Measurements from ENCODE around the gene GPHB5. TPM values are rescaled to one million over a fixed set of nuclear protein-coding genes. Genes with fewer than 3 reads are reported as not detected.

The GPHB5 gene
- total RNA-seq, 1 experiment from 2014 or later, result not detected

DNA sequence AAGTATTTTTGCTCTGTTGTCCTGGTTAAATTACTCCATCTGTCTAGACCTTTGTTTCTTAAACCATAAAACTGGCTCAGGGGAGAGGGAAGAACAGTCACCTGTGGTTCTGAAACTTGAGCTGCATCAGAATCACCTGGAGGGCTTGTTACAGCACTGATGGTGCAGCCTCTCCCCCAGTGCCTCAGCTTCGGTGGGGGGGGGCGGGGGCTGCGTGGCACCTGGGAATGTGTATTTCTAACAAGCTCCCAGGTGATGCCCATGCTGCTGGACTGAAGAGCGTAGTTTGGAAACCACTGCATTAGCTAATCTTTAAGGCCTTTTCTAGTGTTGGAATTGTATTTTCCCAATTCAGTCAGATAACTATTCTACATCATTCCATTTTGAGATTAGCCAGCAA lies 42.7 kb downstream of the GPHB5 start:
- no peak overlapping the region for H3K4me3 ChIP-seq (replicated peaks in 1 of 2; ENCODE audit: low read depth in 1 of 2, low read length in 2 of 2)
- H4K20me1 ChIP-seq (ENCODE audit: insufficient read depth), result no peaks in the 10 kb centered on the region
- DNase-seq (ENCODE audit: low read depth, low spot score) (no peak), ATAC-seq (no peak)
- BruUV-seq (replicated peaks), result no TSS peak
- no peak overlapping the region for H3K4me2 ChIP-seq (ENCODE audit: low read length)
- RAD21 ChIA-PET (ENCODE audit: low non-redundant PET in 1 of 2, low total read pairs in 2 of 2, uncharacterized antibody in 2 of 2, unreplicated experiment in 2 of 2), result no interaction called here
- no peak overlapping the region for H2AFZ ChIP-seq (ENCODE audit: low read depth, low read length, poor library complexity, severe bottlenecking)
- CTCF ChIA-PET, result interaction anchor here (0.7 to 1.0 kb wide), 3 partner anchors 102 to 1097 kb away, joined by 3 to 5 read pairs (median 3); no protein-coding TSS in a partner anchor
- H3K4me1 ChIP-seq (ENCODE audit: control insufficient read depth in 1 of 2, insufficient read depth in 2 of 2, low read length in 2 of 2), result no peaks in the 10 kb centered on the region
- POLR2A ChIA-PET, result no interaction called here
- no peak overlapping the region for H3K27ac ChIP-seq (ENCODE audit: low read depth, low read length)
- H3K9me2 ChIP-seq (ENCODE audit: insufficient read depth), result no peaks in the 10 kb centered on the region
- H3K27me3 ChIP-seq (ENCODE audit: insufficient read depth, low read length), result peaks cover 8% of the 10 kb centered on the region
- TF ChIP-seq, protein P1, sequence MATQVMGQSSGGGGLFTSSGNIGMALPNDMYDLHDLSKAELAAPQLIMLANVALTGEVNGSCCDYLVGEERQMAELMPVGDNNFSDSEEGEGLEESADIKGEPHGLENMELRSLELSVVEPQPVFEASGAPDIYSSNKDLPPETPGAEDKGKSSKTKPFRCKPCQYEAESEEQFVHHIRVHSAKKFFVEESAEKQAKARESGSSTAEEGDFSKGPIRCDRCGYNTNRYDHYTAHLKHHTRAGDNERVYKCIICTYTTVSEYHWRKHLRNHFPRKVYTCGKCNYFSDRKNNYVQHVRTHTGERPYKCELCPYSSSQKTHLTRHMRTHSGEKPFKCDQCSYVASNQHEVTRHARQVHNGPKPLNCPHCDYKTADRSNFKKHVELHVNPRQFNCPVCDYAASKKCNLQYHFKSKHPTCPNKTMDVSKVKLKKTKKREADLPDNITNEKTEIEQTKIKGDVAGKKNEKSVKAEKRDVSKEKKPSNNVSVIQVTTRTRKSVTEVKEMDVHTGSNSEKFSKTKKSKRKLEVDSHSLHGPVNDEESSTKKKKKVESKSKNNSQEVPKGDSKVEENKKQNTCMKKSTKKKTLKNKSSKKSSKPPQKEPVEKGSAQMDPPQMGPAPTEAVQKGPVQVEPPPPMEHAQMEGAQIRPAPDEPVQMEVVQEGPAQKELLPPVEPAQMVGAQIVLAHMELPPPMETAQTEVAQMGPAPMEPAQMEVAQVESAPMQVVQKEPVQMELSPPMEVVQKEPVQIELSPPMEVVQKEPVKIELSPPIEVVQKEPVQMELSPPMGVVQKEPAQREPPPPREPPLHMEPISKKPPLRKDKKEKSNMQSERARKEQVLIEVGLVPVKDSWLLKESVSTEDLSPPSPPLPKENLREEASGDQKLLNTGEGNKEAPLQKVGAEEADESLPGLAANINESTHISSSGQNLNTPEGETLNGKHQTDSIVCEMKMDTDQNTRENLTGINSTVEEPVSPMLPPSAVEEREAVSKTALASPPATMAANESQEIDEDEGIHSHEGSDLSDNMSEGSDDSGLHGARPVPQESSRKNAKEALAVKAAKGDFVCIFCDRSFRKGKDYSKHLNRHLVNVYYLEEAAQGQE (IDR thresholded peaks at IDR 0.05; ENCODE audit: low read depth), result no peak
- TF ChIP-seq FOSL1 (IDR thresholded peaks at IDR 0.05; ENCODE audit: low read depth), result no peak
- TF ChIP-seq CEBPB (IDR thresholded peaks at IDR 0.05; ENCODE audit: low read depth), result no peak
- no peak for TF ChIP-seq EGR1 (IDR thresholded peaks at IDR 0.05; ENCODE audit: low read depth)
- no peak for TF ChIP-seq POLR2A (IDR thresholded peaks at IDR 0.05; ENCODE audit: borderline replicate concordance, extremely low read depth, insufficient read depth, insufficient read length)
- TF ChIP-seq SIN3A (IDR thresholded peaks at IDR 0.05; ENCODE audit: low read depth), result no peak
- no peak for TF ChIP-seq SRF (IDR thresholded peaks at IDR 0.05; ENCODE audit: low read depth)
- TF ChIP-seq, protein P2, sequence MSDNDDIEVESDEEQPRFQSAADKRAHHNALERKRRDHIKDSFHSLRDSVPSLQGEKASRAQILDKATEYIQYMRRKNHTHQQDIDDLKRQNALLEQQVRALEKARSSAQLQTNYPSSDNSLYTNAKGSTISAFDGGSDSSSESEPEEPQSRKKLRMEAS (IDR thresholded peaks at IDR 0.05), result no peak
- no peaks in the 10 kb centered on the region for H3K79me2 ChIP-seq (ENCODE audit: insufficient read depth, low read length)
- no peaks in the 10 kb centered on the region for H3K36me3 ChIP-seq (ENCODE audit: control insufficient read depth in 1 of 2, insufficient read depth in 2 of 2, low read length in 2 of 2)
- intact Hi-C loops (cut with micrococcal nuclease), result loop anchor here (1.0 to 10.0 kb wide), 4 partner anchors 101 to 1381 kb away; no protein-coding TSS in a partner anchor
- no peak overlapping the region for H3K9ac ChIP-seq (ENCODE audit: low read length)
- H3K9me3 ChIP-seq (ENCODE audit: control insufficient read depth in 1 of 2, insufficient read depth in 1 of 2, low read depth in 1 of 2, low read length in 2 of 2), result no peaks in the 10 kb centered on the region
